GM19324 (cell line): ENCODE measurements around the gene IQCB1.
"Not testable (repeated sequence)": the region's sequence is repeated elsewhere in the genome, so short reads cannot be mapped to it uniquely, and the experiment has no call there.

Source experiments
- ATAC-seq: cut with Tn5 transposase; IDR thresholded peaks from one replicate; pipeline ENCODE4 v1.9.1; 2021; ENCODE audit warnings: mild to moderate bottlenecking, moderate library complexity; ENCODE audit not compliant: unreplicated experiment, low FRiP score

Gene IQCB1

GRCh38 chr3:121749276-121750086 lies 85.4 kb downstream of the IQCB1 start, which contains the start of gene GOLGB1:
Gene GOLGB1, minus strand, starts transcription at chr3:121749741. Its CDS starts 18,770 bp downstream, at chr3:121730971.
- peak; percentile 98 for ATAC-seq

- ATAC-seq = no peak
Measured at GRCh38 chr3:121748680-121749275, 86.1 kb downstream of the IQCB1 start.

GRCh38 chr3:121747976-121748375 lies 86.9 kb downstream of the IQCB1 start:
- no peak for ATAC-seq

GRCh38 chr3:121743106-121743505 lies 91.8 kb downstream of the IQCB1 start:
- ATAC-seq = not testable (repeated sequence)

- ATAC-seq = no peak
Measured at GRCh38 chr3:121740896-121741295, 94.0 kb downstream of the IQCB1 start.

GRCh38 chr3:121739902-121740301 lies 95.0 kb downstream of the IQCB1 start:
- no peak for ATAC-seq

GRCh38 chr3:121737644-121738043 lies 97.2 kb downstream of the IQCB1 start:
- no peak for ATAC-seq

- ATAC-seq = no peak
Measured at GRCh38 chr3:121736112-121736511, 98.7 kb downstream of the IQCB1 start.

GRCh38 chr3:121735047-121735696 lies 99.7 kb downstream of the IQCB1 start:
- no peak for ATAC-seq

- no peak for ATAC-seq
Measured at GRCh38 chr3:121730940-121731687, 103.7 kb downstream of the IQCB1 start.

- no peak for ATAC-seq
Measured at GRCh38 chr3:121724130-121724529, 110.7 kb downstream of the IQCB1 start.

GRCh38 chr3:121723485-121723884 lies 111.4 kb downstream of the IQCB1 start:
- ATAC-seq = no peak

- ATAC-seq = no peak
Measured at GRCh38 chr3:121722411-121722810, 112.4 kb downstream of the IQCB1 start.

- ATAC-seq = no peak
Measured at GRCh38 chr3:121720163-121720562, 114.7 kb downstream of the IQCB1 start.
